GM12892 (cell line): ENCODE data around the gene SREBF1.

Experiments used
- POLR2A ChIP-seq: IDR thresholded peaks from 2 replicates; pipeline ENCODE4 v1.6.1; 2011; ENCODE audit warnings: low read depth, low read length, control low read depth
- POLR2AphosphoS5 ChIP-seq: IDR thresholded peaks from 2 replicates; pipeline ENCODE4 v1.6.1; 2011; ENCODE audit warnings: low read depth, low read length, control low read depth
- TAF1 ChIP-seq: IDR thresholded peaks from 2 replicates; pipeline ENCODE4 v1.6.1; 2011; ENCODE audit warnings: low read depth, mild to moderate bottlenecking, control low read depth, low read length, borderline replicate concordance

GRCh38 chr17:17817552-17817947, 19.2 kb downstream of the SREBF1 start:
- no peak for TF ChIP-seq POLR2A
- no peak for TF ChIP-seq POLR2AphosphoS5
- no peak for TF ChIP-seq TAF1
